ENCODE data around the gene C16orf82.

DNA sequence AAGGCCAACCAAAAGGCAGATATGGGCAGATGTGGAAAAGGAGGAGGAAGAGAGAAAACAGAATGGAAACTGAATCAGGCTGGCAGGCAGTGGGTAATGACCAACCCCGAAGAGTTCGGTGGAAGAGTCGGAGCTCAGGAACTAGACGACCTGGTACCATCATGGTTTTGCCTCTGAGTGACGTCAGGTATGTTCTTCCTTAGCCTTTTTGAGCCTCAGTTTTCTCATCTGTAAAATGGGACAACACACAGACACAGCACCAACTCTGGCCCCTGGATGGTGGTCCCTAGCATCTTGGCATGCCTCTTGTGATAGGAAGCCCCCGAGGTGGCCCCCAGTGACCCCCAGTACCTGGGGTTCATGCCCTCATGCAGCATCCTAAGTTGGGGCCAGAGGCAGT, 37.2 kb upstream of the C16orf82 start:
- TF ChIP-seq ZNF274 (IDR thresholded peaks at IDR 0.05; ENCODE audit: borderline replicate concordance, low read depth, low read length) (no peak), TARDBP (IDR thresholded peaks at IDR 0.05) (no peak), GATAD2B (IDR thresholded peaks at IDR 0.05; ENCODE audit: borderline replicate concordance) (no peak)
